GM12878 (cell line): Measurements from ENCODE around the gene FTO. TPM values are rescaled to one million over a fixed set of nuclear protein-coding genes. Genes with fewer than 3 reads are reported as not detected.

Experiments
- ATAC-seq: fragments of 200-7000 bp; cut with Tn5 transposase; 3 replicates; pipeline ENCODE4 v1.9.1; 2020; ENCODE audit warnings: mild to moderate bottlenecking, moderate library complexity
- BruUV-seq: library from RNA; stranded (reverse); fragments of 400-500 nt; replicated peaks from 2 replicates; lab custom pipeline; 2021; lab: Mats Ljungman, UMichigan
- CTCF ChIA-PET: fragments of 300-600 bp; sonication (Branson Sonifier 250); formaldehyde crosslinking; extraction: SDS; loops from one replicate; lab custom pipeline; 2021; ENCODE audit warnings: inconsistent platforms; lab: Yijun Ruan, JAX
- POLR2A ChIA-PET: fragments of 350-600 bp; formaldehyde crosslinking; extraction: SDS; loops from one replicate; lab custom pipeline; 2021; ENCODE audit warnings: inconsistent platforms; lab: Charles Lee
- RAD21 ChIA-PET: fragments of 300-600 bp; sonication (Branson Sonifier 250); formaldehyde crosslinking; loops from one replicate; lab custom pipeline; 2023; ENCODE audit warnings: antibody characterized with exemption; ENCODE audit not compliant: unreplicated experiment; lab: Charles Lee
- SMC1A ChIA-PET: fragments of 300-600 bp; sonication (Branson Sonifier 250); formaldehyde crosslinking; loops from one replicate; lab custom pipeline; 2023; ENCODE audit not compliant: unreplicated experiment, uncharacterized antibody; lab: Charles Lee
- DNase-seq: peaks from one replicate; pipeline ENCODE4 v3.0.0-alpha.2; 2011; ENCODE audit warnings: low read depth, low spot score
- FAIRE-seq: peaks from 3 replicates; lab custom pipeline; 2011; peaks lifted over from hg19 to GRCh38; lab: Jason Lieb, UNC
- H2AFZ ChIP-seq: 2 replicates; pipeline ENCODE4 v1.6.0; 2011; ENCODE audit warnings: low read depth, low read length, control low read depth; ENCODE audit not compliant: control insufficient read depth
- H3K27ac ChIP-seq: 2 replicates; pipeline ENCODE4 v1.5.1; 2011; ENCODE audit warnings: control low read depth; ENCODE audit not compliant: control insufficient read depth, insufficient read depth
- H3K27me3 ChIP-seq, 2 experiments: replicated peaks in 1 of 2; 2 replicates each; pipeline versions ENCODE4 v1.6.0 to v1.6.1; 2011; ENCODE audit warnings: low read length in 1 of 2; ENCODE audit not compliant: control insufficient read depth in 2 of 2, insufficient read depth in 2 of 2
- H3K36me3 ChIP-seq, 2 experiments: 2 replicates each; pipeline ENCODE4 v1.5.1; 2011; ENCODE audit warnings: low read length in 1 of 2; ENCODE audit not compliant: control insufficient read depth in 2 of 2, insufficient read depth in 2 of 2
- H3K4me1 ChIP-seq: 2 replicates; pipeline ENCODE4 v1.6.1; 2011; ENCODE audit warnings: mild to moderate bottlenecking, low read length, moderate library complexity, mixed read lengths; ENCODE audit not compliant: control insufficient read depth, insufficient read depth
- H3K4me2 ChIP-seq: 2 replicates; pipeline ENCODE4 v1.6.0; 2011; ENCODE audit warnings: control low read depth; ENCODE audit not compliant: control insufficient read depth, insufficient read depth
- H3K4me3 ChIP-seq: fragments of 200-600 bp; sonication (generic); 2 replicates; pipeline ENCODE4 v1.5.1; 2016
- H3K79me2 ChIP-seq: 2 replicates; pipeline ENCODE4 v1.6.0; 2011; ENCODE audit warnings: low read length; ENCODE audit not compliant: control insufficient read depth, insufficient read depth
- H3K9ac ChIP-seq: 2 replicates; pipeline ENCODE4 v1.8.0; 2011; ENCODE audit warnings: low read length, control low read depth, mixed read lengths; ENCODE audit not compliant: control insufficient read depth, insufficient read depth
- H3K9me3 ChIP-seq: replicated peaks from 3 replicates; pipeline ENCODE4 v1.5.1; 2011; ENCODE audit warnings: mild to moderate bottlenecking, low read length; ENCODE audit not compliant: control insufficient read depth, insufficient read depth
- H4K20me1 ChIP-seq: 2 replicates; pipeline ENCODE4 v1.6.0; 2011; ENCODE audit not compliant: control insufficient read depth, insufficient read depth
- BHLHE40 ChIP-seq, 2 experiments: fragments of 450-650 bp in 1 of 2; IDR thresholded peaks; 2 replicates each; pipeline ENCODE4 v1.6.1; 2011 to 2017; ENCODE audit warnings: low read depth in 2 of 2, borderline replicate concordance in 1 of 2, improper control_type of control experiment in 1 of 2, low read length in 1 of 2, mild to moderate bottlenecking in 1 of 2
- CBX5 ChIP-seq: sonication (generic); IDR thresholded peaks from 2 replicates; pipeline ENCODE4 v1.6.1; 2016; ENCODE audit warnings: low read depth, moderate library complexity, mild to moderate bottlenecking, inconsistent platforms
- CEBPB ChIP-seq, 2 experiments: fragments of 150-350 bp in 1 of 2; IDR thresholded peaks; 2 replicates each; pipeline ENCODE4 v1.6.1; 2012 to 2014; ENCODE audit warnings: low read depth in 2 of 2, low read length in 2 of 2, borderline replicate concordance in 1 of 2, inconsistent platforms in 1 of 2
- CTCF ChIP-seq, 3 experiments: IDR thresholded peaks in 2 of 3; conservative IDR thresholded peaks in 1 of 3; 2 replicates each; pipeline ENCODE4 v1.5.1; 2011; ENCODE audit warnings: low read depth in 3 of 3, low read length in 3 of 3, mild to moderate bottlenecking in 3 of 3, control low read depth in 2 of 3, moderate library complexity in 2 of 3, inconsistent platforms in 1 of 3, mixed read lengths in 1 of 3; ENCODE audit not compliant: control insufficient read depth in 2 of 3, insufficient read depth in 1 of 3; ENCODE audit errors: extremely low read depth in 1 of 3
- JUNB ChIP-seq: IDR thresholded peaks from 2 replicates; pipeline ENCODE4 v1.6.1; 2016; ENCODE audit warnings: antibody characterized with exemption, mild to moderate bottlenecking
- LARP7 ChIP-seq: fragments of 450-650 bp; IDR thresholded peaks from 2 replicates; pipeline ENCODE4 v1.6.1; 2017; ENCODE audit warnings: mild to moderate bottlenecking
- MYB ChIP-seq: fragments of 150-350 bp; IDR thresholded peaks from 2 replicates; pipeline ENCODE4 v1.6.1; 2014; ENCODE audit warnings: mild to moderate bottlenecking, low read depth, low read length, borderline replicate concordance
- NFYA ChIP-seq: IDR thresholded peaks from 2 replicates; pipeline ENCODE4 v1.6.1; 2011; ENCODE audit warnings: low read depth, mild to moderate bottlenecking, low read length, improper control_type of control experiment, borderline replicate concordance
- PML ChIP-seq: IDR thresholded peaks from 2 replicates; pipeline ENCODE4 v1.6.1; 2012; ENCODE audit warnings: low read length, inconsistent platforms
- RAD21 ChIP-seq: IDR thresholded peaks from 2 replicates; pipeline ENCODE4 v1.6.1; 2011; ENCODE audit warnings: mild to moderate bottlenecking, low read depth, low read length, moderate library complexity; ENCODE audit not compliant: insufficient read depth
- RELB ChIP-seq: fragments of 450-650 bp; IDR thresholded peaks from 2 replicates; pipeline ENCODE4 v1.6.1; 2017; ENCODE audit warnings: low read depth, mild to moderate bottlenecking, moderate library complexity
- RFX5 ChIP-seq: IDR thresholded peaks from 2 replicates; pipeline ENCODE4 v1.6.1; 2011; ENCODE audit warnings: low read depth, low read length, improper control_type of control experiment
- SMC3 ChIP-seq: IDR thresholded peaks from 2 replicates; pipeline ENCODE4 v1.6.1; 2011; ENCODE audit warnings: low read length, improper control_type of control experiment, borderline replicate concordance
- TAF1 ChIP-seq: IDR thresholded peaks from 2 replicates; pipeline ENCODE4 v1.6.1; 2011; ENCODE audit warnings: mild to moderate bottlenecking, low read depth, low read length, borderline replicate concordance
- ZNF687 ChIP-seq: fragments of 450-650 bp; IDR thresholded peaks from 2 replicates; pipeline ENCODE4 v1.6.1; 2017; ENCODE audit warnings: mild to moderate bottlenecking, moderate library complexity
- ZSCAN29 ChIP-seq: fragments of 450-650 bp; IDR thresholded peaks from 2 replicates; pipeline ENCODE4 v1.6.1; 2017; ENCODE audit warnings: mild to moderate bottlenecking, moderate library complexity
- WGBS: methylation state at CpG from one replicate; pipeline ENCODE4 v1.1.6; 2016; ENCODE audit warnings: low lambda C conversion rate; ENCODE audit not compliant: insufficient replicate concordance, insufficient coverage; ENCODE audit errors: missing lambda C conversion rate; 5-methylcytosine and 5-hydroxymethylcytosine counted together
- in situ Hi-C: fragments of 300-500 bp; cut with MboI; formaldehyde crosslinking; loops from 9 replicates; pipeline ENCODE4 v1.14.3; 2018; ENCODE audit warnings: mixed read lengths
- intact Hi-C: fragments of 100-400 bp; cut with micrococcal nuclease; formaldehyde crosslinking; loops from one replicate; pipeline ENCODE4 v1.14.2; 2022; ENCODE audit not compliant: unreplicated experiment
- polyA plus RNA-seq, 11 experiments: library from polyadenylated mRNA; depleted of rRNA in 4 of 11; unstranded in 6 of 11; stranded (reverse) in 5 of 11; fragments of >200 nt; fragmentation: Nextera tagmentation in 4 of 11; fragmentation: Illumina TruSeq in 1 of 11; extraction: Ambion mirVana in 4 of 11; extraction: Trizol in 1 of 11; gene quantifications; 1 replicate in 1 of 11; 2 replicates in 10 of 11; pipeline versions ENCODE4 v1.2.1 to v1.2.3, GENCODE V29; 2011 to 2016; ENCODE audit warnings: inconsistent platforms in 2 of 11, missing spikeins in 2 of 11, low read depth in 1 of 11
- total RNA-seq, 4 experiments: library from RNA; depleted of rRNA in 3 of 4; stranded (reverse); fragments of >200 nt in 3 of 4; fragmentation: Illumina TruSeq in 1 of 4; extraction: Trizol in 1 of 4; gene quantifications; 2 replicates each; pipeline versions ENCODE4 v1.2.1 to v1.2.3, GENCODE V29; 2013 to 2021

FTO gene
- total and polyA plus RNA-seq, 10 of the 15 experiments (the other 5 are each of a cell fraction or from before 2014, with no cell fraction given), result 20.1 to 55.0 (median 47.0) TPM

GRCh38 chr16:53773150-53773846 is 69.3 kb downstream of the FTO start:
- H3K9me3 ChIP-seq, result no peaks in the 10 kb centered on the region
- ATAC-seq, result peak; percentile 79
- H3K4me3 ChIP-seq, result no peak overlapping the region
- H3K9ac ChIP-seq, result no peak overlapping the region
- no peaks in the 10 kb centered on the region for H3K79me2 ChIP-seq
- ChIA-PET POLR2A (no interaction called here), RAD21 (interaction anchor here (0.5 to 1.6 kb wide), 6 partner anchors 11 to 118 kb away, joined by 3 read pairs; no protein-coding TSS in a partner anchor), SMC1A (interaction anchor here (0.7 to 2.6 kb wide), 6 partner anchors 11 to 408 kb away, joined by 3 to 9 read pairs (median 4); no protein-coding TSS in a partner anchor), CTCF (interaction anchor here (0.6 to 2.8 kb wide), 16 partner anchors 9 to 1692 kb away, joined by 3 to 19 read pairs (median 4); no protein-coding TSS in a partner anchor)
- no TSS peak for BruUV-seq
- H3K27me3 ChIP-seq, result no peaks in the 10 kb centered on the region
- in situ Hi-C loops, result no loop called here
- no peak overlapping the region for H3K27ac ChIP-seq
- no peaks in the 10 kb centered on the region for H4K20me1 ChIP-seq
- no peak overlapping the region for H3K4me2 ChIP-seq
- intact Hi-C loops, result loop anchor here (5.0 to 10.0 kb wide), 3 partner anchors 119 to 512 kb away; partner anchors contain the start of gene IRX3
- peak; percentile 13 for DNase-seq
- WGBS, result 41% methylated on average over 5 of the region's 5 CpGs
- peaks cover 6% of the 10 kb centered on the region for H3K4me1 ChIP-seq
- no peak for FAIRE-seq
- H3K36me3 ChIP-seq, result no peaks in the 10 kb centered on the region
- no peak overlapping the region for H2AFZ ChIP-seq
- TF ChIP-seq CTCF (IDR thresholded peaks at IDR 0.05 in 2 of 3, conservative IDR thresholded peaks at IDR 0.05 in 1 of 3; ENCODE audit: control insufficient read depth in 2 of 3, extremely low read depth in 1 of 3, insufficient read depth in 1 of 3, low read depth in 3 of 3, low read length in 3 of 3), result peak; percentile 41 to 70 (median 50); a peak in 4 of 6 replicates
- no peak for TF ChIP-seq CEBPB (IDR thresholded peaks at IDR 0.05; ENCODE audit: borderline replicate concordance in 1 of 2, low read depth in 2 of 2, low read length in 2 of 2)
- no peak for TF ChIP-seq RELB
- TF ChIP-seq PML, result no peak
- no peak for TF ChIP-seq ZSCAN29
- no peak for TF ChIP-seq NFYA
- no peak for TF ChIP-seq BHLHE40 (IDR thresholded peaks at IDR 0.05; ENCODE audit: borderline replicate concordance in 1 of 2, low read depth in 2 of 2, low read length in 1 of 2)
- TF ChIP-seq LARP7, result no peak
- no peak for TF ChIP-seq CBX5
- TF ChIP-seq ZNF687, result no peak
- TF ChIP-seq RAD21, result peak; percentile 84
- TF ChIP-seq TAF1, result no peak
- TF ChIP-seq MYB, result no peak
- TF ChIP-seq RFX5, result no peak
- TF ChIP-seq SMC3, result peak; percentile 39; the same call in 1 of the 2 replicates
- TF ChIP-seq JUNB, result no peak
